NCI-H524 (cell line): ENCODE data around the gene PROCR.
"Not testable (repeated sequence)": the region's sequence is repeated elsewhere in the genome, so short reads cannot be mapped to it uniquely, and the experiment has no call there.

ENCODE experiments used
- DNase-seq, 2 experiments: peaks; one replicate each; lab custom pipeline; 2025; lab: John Stamatoyannopoulos, UW

PROCR gene

GRCh38 chr20:35193031-35193791 lies 21.3 kb downstream of the PROCR start:
- DNase-seq: not testable (repeated sequence)

GRCh38 chr20:35196313-35196712 lies 24.4 kb downstream of the PROCR start:
- DNase-seq: no peak

GRCh38 chr20:35199740-35200139 lies 27.9 kb downstream of the PROCR start:
- DNase-seq: no peak

- DNase-seq: no peak
Observed at GRCh38 chr20:35200267-35200666, 28.4 kb downstream of the PROCR start.

- not testable (repeated sequence) for DNase-seq
Observed at GRCh38 chr20:35201467-35201866, 29.6 kb downstream of the PROCR start.

- no peak for DNase-seq
Observed at GRCh38 chr20:35206802-35207201, 34.9 kb downstream of the PROCR start.

GRCh38 chr20:35207950-35208611 lies 36.2 kb downstream of the PROCR start:
- peak; percentile 71 to 77 for DNase-seq

- DNase-seq: no peak
Observed at GRCh38 chr20:35215066-35215956, 43.4 kb downstream of the PROCR start.

GRCh38 chr20:35216541-35216940 lies 44.7 kb downstream of the PROCR start:
- DNase-seq: no peak

- DNase-seq: no peak
Observed at GRCh38 chr20:35223941-35224340, 52.1 kb downstream of the PROCR start.

- no peak for DNase-seq
Observed at GRCh38 chr20:35224536-35224935, 52.7 kb downstream of the PROCR start.

- DNase-seq: no peak
Observed at GRCh38 chr20:35225319-35226125, 53.6 kb downstream of the PROCR start.

GRCh38 chr20:35226126-35226883 lies 54.4 kb downstream of the PROCR start, which contains the start of gene MMP24:
MMP24 (plus strand) TSS chr20:35226690; CDS start chr20:35226739, 49 bp downstream.
- no peak for DNase-seq
